Kidney (tissue), 14 donors: ENCODE results near the gene GRIN2A. TPM values are rescaled to one million over a fixed set of nuclear protein-coding genes. Genes with fewer than 3 reads are reported as not detected.

Source experiments
- DNase-seq, 5 donors: peaks; one replicate each; pipeline ENCODE4 v3.0.0-alpha.2; 2013 to 2020
- FAIRE-seq: peaks from 2 replicates; lab custom pipeline; 2012; peaks lifted over from hg19 to GRCh38; lab: Jason Lieb, UNC
- H3K27ac ChIP-seq, 2 donors: one replicate each; pipeline ENCODE4 v1.7.0; 2013; ENCODE audit warnings: low read depth in 2 of 2, low read length in 2 of 2, inconsistent platforms in 1 of 2
- H3K27me3 ChIP-seq: one replicate; pipeline ENCODE4 v1.7.1; 2013; ENCODE audit warnings: low read length, inconsistent platforms; ENCODE audit not compliant: control insufficient read depth, insufficient read depth
- H3K36me3 ChIP-seq, 3 donors: one replicate each; pipeline versions ENCODE4 v1.7.0 to v1.7.1; 2013; ENCODE audit warnings: low read length in 3 of 3, control low read depth in 1 of 3, inconsistent platforms in 1 of 3; ENCODE audit not compliant: insufficient read depth in 3 of 3, control insufficient read depth in 2 of 3
- H3K4me1 ChIP-seq, 3 donors: one replicate each; pipeline versions ENCODE4 v1.7.0 to v1.7.1; 2013; ENCODE audit warnings: low read length in 3 of 3, inconsistent platforms in 1 of 3, low read depth in 1 of 3; ENCODE audit not compliant: control insufficient read depth in 2 of 3, insufficient read depth in 2 of 3
- H3K4me3 ChIP-seq, 3 donors: one replicate each; pipeline versions ENCODE4 v1.7.0 to v1.8.1; 2013; ENCODE audit warnings: low read length in 3 of 3, control low read depth in 1 of 3, inconsistent platforms in 1 of 3
- H3K9ac ChIP-seq, 3 donors: one replicate each; pipeline versions ENCODE4 v1.7.0 to v1.7.1; 2013; ENCODE audit warnings: low read length in 3 of 3, control low read depth in 1 of 3, inconsistent platforms in 1 of 3
- H3K9me3 ChIP-seq, 3 donors: one replicate each; pipeline versions ENCODE4 v1.7.0 to v1.7.1; 2013; ENCODE audit warnings: low read length in 3 of 3, control low read depth in 1 of 3, inconsistent platforms in 1 of 3; ENCODE audit not compliant: control insufficient read depth in 2 of 3, insufficient read depth in 1 of 3
- intact Hi-C: fragments of 100-400 bp; cut with DNase I; formaldehyde crosslinking; loops from one replicate; pipeline ENCODE4 v1.11.1; 2022
- polyA plus RNA-seq: library from polyadenylated mRNA; stranded (reverse); fragments of 350-450 nt; fragmentation: Illumina TruSeq; extraction: RNeasy Lipid Tissue Mini Kit (QIAGEN cat#74804); gene quantifications from one replicate; pipeline ENCODE4 v1.2.3, GENCODE V29; 2014; ENCODE audit warnings: low read depth, low replicate concordance; ENCODE audit not compliant: insufficient read depth
- total RNA-seq: library from RNA; stranded (reverse); fragmentation: NEBNext Ultra II Directional; extraction: Animal tissue kit (Norgen Biotek cat#: 25700); gene quantifications from one replicate; pipeline ENCODE4 v1.2.1, GENCODE V29; 2021
- TF ChIP-seq, protein P1 (sequence below): IDR thresholded peaks from 3 replicates; pipeline ENCODE4 v1.5.1; 2012; ENCODE audit warnings: mild to moderate bottlenecking, moderate library complexity, borderline replicate concordance; ENCODE audit not compliant: insufficient read depth; ENCODE audit errors: extremely low read depth
- donor health status: control.
- donor health status: control.
- donor health status: control.
- donor health status: control.
- donor health status: control.
- donor health status: DM: yes; HTN: yes; CAD: no.
- donor health status: Normal renal cell carcinoma (clear cell type).

Gene GRIN2A
- total and polyA plus RNA-seq, 2 donors from 2014 or later, result 0.28 to 6.5 TPM

DNA sequence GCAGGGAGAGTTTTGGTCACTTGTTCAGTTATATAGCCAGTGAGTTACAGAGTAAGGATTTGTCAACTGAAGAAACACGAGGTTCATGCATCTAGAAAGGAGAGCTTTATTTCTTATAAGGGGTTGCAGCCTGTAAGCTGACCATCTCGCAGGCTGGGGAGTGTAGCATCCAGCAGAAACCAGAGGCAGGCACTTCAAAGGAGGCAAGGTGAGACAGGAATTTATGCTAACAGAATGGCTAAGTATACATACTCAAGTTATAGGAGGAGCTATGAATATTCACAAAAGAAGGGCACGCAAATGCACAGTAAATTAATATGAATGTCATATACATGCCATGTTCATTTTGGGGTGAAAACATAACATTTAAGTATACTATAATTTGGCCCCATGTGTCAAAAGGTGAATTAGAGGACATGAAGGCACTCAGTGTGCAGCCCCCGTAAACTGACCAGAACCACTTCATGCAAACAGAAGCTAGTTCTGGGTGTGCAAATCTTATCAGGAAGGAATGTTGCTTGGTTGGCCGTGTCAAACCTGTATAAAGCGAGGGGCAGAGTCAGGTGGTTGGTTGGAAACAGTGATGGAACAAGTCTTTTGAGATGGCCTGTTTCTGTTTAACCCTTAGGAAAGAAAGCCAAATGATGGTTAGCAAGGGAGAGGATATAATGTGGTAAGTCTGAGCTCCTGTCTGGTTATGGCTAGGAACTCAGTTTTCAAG lies 97.0 kb downstream of the GRIN2A start:
- no peak overlapping the region for H3K9ac ChIP-seq
- no peak overlapping the region for H3K4me3 ChIP-seq
- H3K36me3 ChIP-seq, result no peaks in the 10 kb centered on the region
- TF ChIP-seq, protein P1, sequence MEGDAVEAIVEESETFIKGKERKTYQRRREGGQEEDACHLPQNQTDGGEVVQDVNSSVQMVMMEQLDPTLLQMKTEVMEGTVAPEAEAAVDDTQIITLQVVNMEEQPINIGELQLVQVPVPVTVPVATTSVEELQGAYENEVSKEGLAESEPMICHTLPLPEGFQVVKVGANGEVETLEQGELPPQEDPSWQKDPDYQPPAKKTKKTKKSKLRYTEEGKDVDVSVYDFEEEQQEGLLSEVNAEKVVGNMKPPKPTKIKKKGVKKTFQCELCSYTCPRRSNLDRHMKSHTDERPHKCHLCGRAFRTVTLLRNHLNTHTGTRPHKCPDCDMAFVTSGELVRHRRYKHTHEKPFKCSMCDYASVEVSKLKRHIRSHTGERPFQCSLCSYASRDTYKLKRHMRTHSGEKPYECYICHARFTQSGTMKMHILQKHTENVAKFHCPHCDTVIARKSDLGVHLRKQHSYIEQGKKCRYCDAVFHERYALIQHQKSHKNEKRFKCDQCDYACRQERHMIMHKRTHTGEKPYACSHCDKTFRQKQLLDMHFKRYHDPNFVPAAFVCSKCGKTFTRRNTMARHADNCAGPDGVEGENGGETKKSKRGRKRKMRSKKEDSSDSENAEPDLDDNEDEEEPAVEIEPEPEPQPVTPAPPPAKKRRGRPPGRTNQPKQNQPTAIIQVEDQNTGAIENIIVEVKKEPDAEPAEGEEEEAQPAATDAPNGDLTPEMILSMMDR, result no peak
- H3K9me3 ChIP-seq, result no peaks in the 10 kb centered on the region
- peaks cover 0 to 5% (median 0%) of the 10 kb centered on the region in 3 donors for H3K4me1 ChIP-seq
- peak in 1 of 5 donors; percentile 31 for DNase-seq
- H3K27me3 ChIP-seq, result no peaks in the 10 kb centered on the region
- intact Hi-C loops, result no loop called here
- no peak for FAIRE-seq
- H3K27ac ChIP-seq, result no peak overlapping the region

DNA sequence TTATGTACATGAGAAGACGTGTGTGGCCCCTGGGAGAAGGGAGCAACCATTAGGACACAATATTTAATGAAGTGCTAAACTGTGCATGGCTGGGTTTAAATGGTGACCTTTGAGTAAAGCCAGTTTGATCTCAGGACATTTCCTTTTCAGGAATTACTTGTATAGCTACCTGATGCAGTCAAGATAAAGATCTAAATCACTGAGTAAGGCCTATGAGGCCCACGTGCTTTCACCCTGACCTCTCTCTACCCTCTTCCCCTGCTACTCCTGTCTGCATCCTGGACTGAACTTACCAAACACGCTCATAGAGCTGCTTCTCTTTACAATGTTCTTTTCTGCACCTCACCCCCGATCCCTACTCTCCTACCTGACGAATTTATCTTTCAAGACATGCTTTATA lies 98.9 kb downstream of the GRIN2A start:
- TF ChIP-seq, protein P1, result no peak
- intact Hi-C loops, result no loop called here
- Histone ChIP-seq H3K27me3 (no peaks in the 10 kb centered on the region), H3K27ac (no peak overlapping the region), H3K36me3 (no peaks in the 10 kb centered on the region), H3K4me3 (no peak overlapping the region), H3K9me3 (no peaks in the 10 kb centered on the region), H3K4me1 (peaks cover 0 to 8% (median 0%) of the 10 kb centered on the region in 3 donors), H3K9ac (no peak overlapping the region)
- DNase-seq (peak in 1 of 5 donors; percentile 3), FAIRE-seq (no peak)

DNA sequence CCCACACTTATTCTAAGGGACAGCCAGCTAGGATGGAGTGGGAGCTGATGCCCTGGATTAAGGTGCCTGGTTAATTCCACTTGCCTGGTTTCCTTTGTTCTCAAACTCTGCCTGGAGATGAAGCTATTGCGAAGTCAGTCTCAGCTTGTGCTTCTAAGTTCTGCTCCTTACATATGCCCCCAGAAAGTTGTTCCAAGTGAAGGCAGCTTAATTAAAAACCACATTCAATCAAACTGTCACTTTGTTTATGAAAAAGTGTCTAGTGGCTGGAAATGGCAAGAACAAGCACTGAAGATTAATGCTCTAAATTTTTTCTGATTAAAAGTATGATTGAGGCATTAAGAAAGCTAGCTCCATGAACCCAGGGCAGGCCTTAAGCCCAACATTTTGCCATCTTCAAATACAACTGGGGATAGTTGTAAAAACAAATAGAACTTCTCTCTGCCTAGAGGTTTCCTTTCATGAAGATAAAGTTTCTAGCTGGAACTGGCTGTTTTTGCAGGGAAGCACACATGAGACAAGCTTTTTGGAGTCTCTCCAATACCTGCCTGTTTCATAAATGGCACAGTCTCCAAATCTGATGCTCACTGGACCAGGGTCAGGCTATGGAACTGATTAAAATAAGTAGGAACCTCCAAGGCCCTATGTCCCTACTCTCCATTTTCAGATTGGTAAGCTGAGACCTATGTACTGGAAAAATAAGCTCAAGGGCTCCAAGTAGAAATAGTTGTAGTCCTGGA lies 100.9 kb downstream of the GRIN2A start:
- peaks cover 0 to 8% (median 0%) of the 10 kb centered on the region in 3 donors for H3K4me1 ChIP-seq
- DNase-seq (peak in 2 of 5 donors; percentile 2 to 16), FAIRE-seq (no peak)
- H3K27ac ChIP-seq, result no peak overlapping the region
- intact Hi-C loops, result no loop called here
- TF ChIP-seq, protein P1, result no peak
- H3K27me3 ChIP-seq, result no peaks in the 10 kb centered on the region
- H3K9ac ChIP-seq, result no peak overlapping the region
- no peaks in the 10 kb centered on the region for H3K9me3 ChIP-seq
- H3K4me3 ChIP-seq, result no peak overlapping the region
- H3K36me3 ChIP-seq, result no peaks in the 10 kb centered on the region
